Erythroblast (primary cell): ENCODE results near the gene C4orf54.

Experiments used
- DNase-seq, 2 experiments: peaks; one replicate each; lab custom pipeline; 2025; lab: John Stamatoyannopoulos, UW
- GATA1 ChIP-seq: IDR thresholded peaks from 2 replicates; pipeline ENCODE4 v1.6.1; 2011; ENCODE audit warnings: low read depth, mild to moderate bottlenecking, control low read depth, low read length, moderate library complexity
- POLR2A ChIP-seq: IDR thresholded peaks from 2 replicates; pipeline ENCODE4 v1.6.1; 2011; ENCODE audit warnings: mild to moderate bottlenecking, low read length

Gene C4orf54

DNA sequence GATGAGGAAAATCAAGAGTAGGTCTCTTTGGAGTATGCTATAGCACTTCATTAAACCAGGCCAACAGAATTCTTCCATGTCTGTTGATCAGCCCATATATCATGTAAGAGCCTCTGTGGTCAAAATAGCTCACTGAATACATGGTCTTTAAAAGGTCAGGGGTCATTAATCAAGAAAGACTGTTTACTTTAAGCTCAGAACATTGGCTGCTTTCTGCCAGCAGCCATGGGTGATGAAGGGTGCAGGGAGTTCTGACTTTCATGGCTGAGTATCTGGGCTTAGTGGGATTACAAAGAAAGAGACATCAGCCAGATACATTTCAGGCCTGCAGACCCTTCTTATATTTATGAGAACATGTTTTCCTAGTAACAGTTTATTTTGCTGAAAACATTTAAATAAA, 7.1 kb upstream of the C4orf54 start:
- TF ChIP-seq GATA1: no peak
- TF ChIP-seq POLR2A: no peak
- no peak for DNase-seq

DNA sequence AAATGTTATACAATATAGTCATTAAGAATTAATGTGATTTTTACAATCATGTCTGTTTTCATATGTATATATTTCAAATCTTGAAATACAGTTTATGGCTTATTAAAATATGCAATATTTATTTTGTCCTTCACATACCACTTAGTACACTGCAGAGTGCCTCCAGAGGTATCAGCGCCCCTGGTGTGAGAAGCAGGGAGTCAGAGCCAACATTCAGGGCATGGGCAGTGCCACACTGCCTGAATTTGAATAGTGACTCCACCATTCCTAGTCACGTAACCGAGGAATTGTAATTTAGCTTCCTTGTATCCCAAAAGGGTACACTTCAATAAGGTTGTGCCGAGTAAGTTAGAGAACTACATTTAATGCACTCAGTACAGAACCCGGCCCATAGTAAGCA, 4.3 kb upstream of the C4orf54 start:
- TF ChIP-seq GATA1: no peak
- DNase-seq: no peak

DNA sequence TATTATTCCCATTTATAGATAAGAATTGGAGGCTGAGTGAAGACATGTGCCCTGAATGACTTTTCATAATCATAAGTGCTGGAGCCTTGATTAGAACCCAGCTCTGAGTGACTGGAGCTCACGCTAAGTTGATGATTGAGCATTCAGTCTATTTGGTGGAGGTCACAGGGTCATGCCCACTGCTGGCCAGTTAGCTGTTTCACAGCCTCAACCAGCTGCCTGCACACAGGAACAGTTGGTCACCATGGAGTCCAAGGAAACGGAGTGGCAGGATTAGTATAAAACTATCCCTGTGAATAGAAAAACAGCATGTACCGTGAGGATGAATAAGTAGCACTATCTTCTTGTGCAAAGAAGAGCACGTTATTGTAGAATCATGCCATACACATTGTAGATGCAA, 1.0 kb upstream of the C4orf54 start:
- TF ChIP-seq GATA1 (no peak), POLR2A (no peak)
- no peak for DNase-seq

DNA sequence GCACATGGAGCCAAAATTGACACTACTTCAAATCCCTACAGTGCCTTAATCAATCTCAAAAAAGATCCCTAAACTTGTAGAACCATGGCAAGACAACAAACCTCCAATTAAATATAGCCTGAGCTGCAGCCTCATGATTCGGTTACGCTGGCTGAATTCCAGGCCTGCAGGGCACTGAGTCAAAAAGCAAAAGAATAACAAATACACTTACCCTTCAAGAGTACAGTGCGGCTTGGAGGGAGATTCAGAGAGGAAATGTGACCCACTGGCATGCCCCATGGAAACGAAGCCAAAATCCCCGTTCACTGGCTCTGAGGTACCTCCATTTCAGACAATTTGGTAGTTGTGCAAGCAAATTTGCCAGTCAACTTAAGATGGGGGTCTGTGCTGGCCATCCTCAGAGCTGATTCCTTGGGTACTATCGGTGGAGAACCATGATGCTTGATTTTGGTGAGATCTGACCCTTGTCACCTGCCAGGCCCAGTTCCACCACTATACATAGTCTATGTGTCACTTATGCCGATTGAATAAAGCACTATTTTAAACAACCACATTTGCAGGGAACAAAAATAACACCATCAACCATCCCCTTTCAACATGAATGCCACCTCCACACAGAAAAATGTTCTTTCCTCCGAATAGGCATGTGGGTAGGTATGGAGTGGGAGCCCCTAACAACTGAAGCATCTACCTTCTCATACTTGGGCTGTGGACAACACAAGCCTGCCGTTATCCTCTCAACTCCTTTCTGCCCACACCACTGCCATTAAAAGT, 2.1 kb downstream of the C4orf54 start:
- DNase-seq: no peak
- TF ChIP-seq POLR2A (no peak), GATA1 (no peak)

DNA sequence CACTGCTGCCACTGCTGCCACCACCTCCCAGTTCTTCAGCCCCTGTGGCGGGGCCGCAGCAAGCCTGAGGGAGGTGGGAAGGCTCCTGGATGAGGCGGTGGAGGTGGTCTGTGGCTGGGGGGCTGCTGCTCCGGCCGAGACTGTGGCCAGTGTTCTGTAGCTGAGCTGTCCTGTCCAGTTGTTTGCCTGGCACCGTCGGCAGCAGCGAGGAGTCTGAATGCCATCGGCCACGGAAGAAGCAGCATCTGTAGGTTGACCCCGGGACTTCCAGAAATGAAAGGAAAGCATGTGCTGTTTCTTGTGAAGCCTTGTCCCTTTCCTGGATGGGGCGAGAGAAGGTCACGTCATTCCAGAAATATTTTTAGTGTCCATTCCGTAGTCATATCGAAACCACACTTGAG, 3.3 kb downstream of the C4orf54 start:
- no peak for TF ChIP-seq GATA1
- DNase-seq: no peak

DNA sequence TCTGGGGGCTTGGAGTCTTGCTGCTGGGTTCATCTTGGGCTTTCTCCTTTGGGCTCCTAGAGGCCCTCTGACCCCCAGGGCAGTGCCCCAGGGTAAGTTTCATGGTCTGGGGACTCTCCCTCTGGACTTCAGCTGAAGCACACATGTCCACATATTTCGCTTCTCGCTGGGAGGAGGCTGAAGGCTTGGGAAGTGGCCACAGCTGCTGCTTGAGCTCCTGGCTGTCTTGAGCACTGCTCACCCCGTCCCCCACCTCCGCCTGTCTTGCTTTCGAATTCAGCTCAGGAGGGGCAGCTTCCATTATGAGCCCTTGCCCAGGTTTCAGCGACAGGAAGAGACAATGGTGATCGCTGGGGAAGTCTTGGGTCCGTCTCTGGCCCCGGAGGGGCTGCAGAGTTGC, 3.7 kb downstream of the C4orf54 start:
- TF ChIP-seq POLR2A: no peak
- no peak for TF ChIP-seq GATA1
- no peak for DNase-seq

DNA sequence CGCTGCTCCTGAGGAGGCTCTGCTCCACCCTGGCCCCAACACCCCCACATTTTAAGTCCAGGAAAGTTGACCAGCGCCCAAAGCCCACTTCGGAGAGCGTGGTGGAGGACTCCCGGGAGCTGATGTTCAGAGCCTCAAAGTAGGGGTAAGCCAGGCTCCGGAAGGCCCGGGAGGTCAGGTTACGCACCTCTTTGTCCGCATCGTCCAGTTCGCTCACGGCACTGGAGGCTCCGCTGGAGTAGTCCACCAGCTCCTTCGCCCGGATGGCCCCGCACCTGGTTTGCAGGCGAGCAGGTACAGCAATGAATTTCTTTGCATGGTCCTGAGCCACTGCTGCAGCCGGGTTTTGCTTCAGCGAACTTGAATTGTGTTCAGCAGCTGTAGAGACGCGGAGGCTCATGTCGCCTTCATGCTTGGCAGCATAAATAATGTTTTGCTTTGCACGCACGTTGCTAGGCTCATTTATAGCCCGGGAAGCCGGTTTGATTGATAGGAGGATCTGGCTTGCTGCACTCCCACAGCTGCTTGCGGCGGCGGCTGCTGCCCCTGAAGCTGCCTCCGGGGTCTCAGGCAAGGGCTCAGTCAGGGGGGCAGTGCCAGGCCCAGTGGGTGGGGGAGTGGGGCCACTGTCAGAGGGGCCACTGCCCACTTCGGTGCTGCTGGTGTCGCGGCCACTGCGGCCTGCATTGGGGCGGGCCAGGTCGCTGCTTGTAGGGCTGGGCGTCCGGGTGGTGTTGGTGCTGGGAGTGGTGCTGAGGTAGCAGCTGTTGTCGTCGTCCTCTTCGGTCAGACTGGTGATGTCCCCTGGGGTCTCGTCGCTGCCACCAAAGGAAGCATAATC, 4.8 kb downstream of the C4orf54 start:
- no peak for DNase-seq
- TF ChIP-seq GATA1 (no peak), POLR2A (no peak)

DNA sequence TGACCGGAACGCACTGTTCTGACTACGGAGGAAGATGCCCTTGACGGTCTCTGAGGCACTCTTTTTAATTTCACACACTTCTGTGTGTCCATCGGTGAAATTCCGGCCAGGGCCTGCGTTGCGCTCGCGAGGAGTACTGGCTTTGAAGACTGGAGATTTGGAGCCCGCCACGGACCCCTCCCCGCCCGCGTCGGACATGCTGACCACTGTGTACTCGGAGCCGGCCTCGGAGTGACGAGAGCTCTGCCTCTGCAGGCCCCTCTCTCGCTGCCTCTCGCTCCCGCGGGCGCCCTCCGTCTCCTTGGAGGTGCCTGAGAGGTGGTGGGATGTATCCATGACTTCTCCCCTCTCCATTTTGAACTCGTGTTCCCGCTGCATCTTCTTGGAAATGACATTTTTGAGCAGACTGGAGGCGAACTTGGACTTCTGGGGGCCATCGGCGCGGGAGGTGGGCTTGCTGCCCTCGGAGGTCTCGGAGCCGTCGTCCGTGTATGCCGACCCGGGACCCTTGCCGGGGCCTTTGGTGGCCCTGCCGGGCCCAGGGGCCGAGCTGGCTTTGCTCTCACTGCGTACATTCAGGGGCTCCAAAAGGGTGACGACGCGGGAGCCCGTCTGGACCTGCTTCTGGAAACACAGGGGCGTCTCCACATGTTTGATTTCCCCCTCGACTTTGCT, 5.7 kb downstream of the C4orf54 start:
- DNase-seq: no peak
- TF ChIP-seq GATA1 (no peak), POLR2A (no peak)

DNA sequence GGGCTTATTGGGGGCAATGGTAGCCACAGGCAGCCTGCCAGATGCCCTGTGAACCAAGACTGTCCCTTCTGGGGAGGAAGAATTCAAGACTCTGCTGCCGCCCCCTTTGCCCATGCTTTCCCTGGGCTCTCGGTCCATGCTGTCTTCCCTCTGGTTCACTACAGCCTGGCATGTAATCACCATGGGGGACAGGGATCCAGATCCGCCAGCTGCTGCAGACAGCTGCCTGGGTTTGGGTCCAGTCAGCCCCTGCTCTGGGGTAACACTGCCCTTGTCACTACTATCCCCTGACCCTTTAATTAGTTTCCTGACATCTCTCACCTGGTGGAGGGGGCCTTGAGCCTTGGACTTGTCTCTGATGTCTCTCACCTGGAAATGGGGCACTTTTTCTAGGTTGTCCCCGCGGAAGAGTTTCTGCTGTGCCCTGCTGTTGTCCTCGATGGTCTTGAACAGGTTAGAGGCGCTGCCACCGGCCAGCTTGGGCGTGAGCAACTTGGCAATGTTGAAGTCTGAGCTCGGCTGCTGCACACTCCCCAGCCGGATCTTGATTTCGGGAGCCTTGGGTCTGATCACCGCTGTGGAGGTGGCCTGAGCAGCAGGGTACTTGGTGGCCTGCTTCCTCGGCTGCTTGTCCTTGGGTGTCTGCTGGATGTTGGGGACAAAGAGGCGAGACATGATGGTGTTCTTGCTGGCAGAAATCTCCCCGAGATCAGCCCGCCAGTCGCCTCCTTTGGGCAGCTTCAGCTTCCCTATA, 6.4 kb downstream of the C4orf54 start:
- DNase-seq: no peak
- TF ChIP-seq GATA1 (no peak), POLR2A (no peak)

DNA sequence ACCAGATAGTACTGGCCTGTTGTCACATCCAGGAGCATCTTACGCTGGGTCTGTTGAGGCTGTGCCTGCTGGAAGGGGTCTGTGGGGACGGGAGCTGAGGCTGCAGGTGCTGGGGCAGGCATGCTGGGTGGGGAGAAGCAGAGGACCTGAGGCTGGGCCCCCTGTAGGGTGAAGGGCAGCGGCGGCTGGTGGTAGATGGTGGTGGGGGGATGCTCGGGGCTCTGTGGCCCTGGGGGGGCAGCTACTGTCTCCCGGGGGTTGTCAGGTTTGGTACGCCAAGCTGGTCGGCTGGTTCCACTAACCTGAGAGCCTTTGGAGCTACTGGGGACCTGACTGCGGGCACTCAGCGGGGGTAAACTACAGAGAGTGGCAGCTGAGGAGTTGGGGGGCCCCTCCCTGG, 7.8 kb downstream of the C4orf54 start:
- no peak for TF ChIP-seq POLR2A
- TF ChIP-seq GATA1: no peak
- DNase-seq: no peak

DNA sequence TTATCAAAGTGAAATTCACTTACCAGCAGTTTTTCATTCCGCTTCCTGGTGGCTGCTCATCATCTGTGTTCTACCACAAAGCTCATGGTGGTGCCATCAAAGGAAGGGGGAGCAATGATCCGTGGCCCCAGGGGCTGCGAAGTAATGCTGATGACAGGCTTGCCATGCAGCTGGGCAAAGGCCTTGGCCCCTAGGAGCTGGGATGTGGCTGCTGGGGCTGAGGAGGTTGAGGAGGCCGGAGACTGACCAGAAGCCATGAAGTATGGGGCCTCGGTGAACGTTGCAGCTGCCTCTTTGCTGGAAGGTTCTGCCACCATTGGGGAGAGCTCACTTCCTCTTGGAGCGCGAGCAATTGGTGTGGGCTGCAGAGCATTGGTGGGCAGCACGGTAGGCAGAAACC, 8.4 kb downstream of the C4orf54 start:
- DNase-seq: no peak
- TF ChIP-seq GATA1 (no peak), POLR2A (no peak)

DNA sequence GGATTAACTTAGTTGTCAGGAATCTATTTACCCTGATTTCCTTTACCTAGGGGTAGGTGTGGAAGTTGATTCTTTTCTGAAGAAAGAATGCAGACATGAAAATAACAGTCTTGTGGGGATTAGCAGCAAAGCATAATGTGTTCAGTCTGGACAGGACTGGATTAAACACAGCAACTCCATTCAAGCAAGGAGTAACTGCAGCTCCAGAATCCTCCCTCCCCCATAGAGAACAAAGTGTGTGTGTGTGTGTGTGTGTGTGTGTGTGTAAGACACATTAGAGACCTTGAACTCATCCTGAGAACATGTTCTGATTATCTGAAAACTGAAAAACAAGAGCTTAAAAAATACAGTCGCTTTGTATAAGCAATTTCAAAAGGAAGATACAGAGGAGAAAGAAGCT, 9.3 kb downstream of the C4orf54 start:
- no peak for TF ChIP-seq POLR2A
- no peak for TF ChIP-seq GATA1
- no peak for DNase-seq

DNA sequence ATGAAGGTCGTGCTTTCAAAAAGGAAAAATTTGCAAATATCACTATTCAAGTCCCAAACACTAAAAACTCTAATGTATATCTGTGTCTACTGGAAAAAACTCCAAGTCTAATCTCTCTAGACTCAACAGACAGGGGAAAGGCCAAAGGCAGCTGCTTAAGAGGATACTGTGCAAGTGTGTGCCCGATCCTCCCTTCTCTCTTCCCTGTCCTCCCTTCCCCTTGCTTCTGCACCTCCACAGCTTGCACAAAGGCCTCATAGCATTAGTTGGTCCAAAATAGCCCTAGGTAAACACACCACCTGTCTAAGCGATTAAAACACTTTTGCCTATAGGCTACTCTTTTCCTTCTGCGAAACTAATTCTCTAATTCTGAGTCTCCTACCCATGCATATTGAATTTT, 10.6 kb downstream of the C4orf54 start:
- TF ChIP-seq POLR2A (no peak), GATA1 (no peak)

More for the DNA sequence above, 10.6 kb downstream of the C4orf54 start:
- DNase-seq: no peak
